ENCODE measurements around the gene ATG16L1. TPM values are rescaled to one million over a fixed set of nuclear protein-coding genes. Genes with fewer than 3 reads are reported as not detected.

ATG16L1 gene
- polyA plus RNA-seq, 3 donors = 22.2 to 23.6 (median 22.3) TPM

DNA sequence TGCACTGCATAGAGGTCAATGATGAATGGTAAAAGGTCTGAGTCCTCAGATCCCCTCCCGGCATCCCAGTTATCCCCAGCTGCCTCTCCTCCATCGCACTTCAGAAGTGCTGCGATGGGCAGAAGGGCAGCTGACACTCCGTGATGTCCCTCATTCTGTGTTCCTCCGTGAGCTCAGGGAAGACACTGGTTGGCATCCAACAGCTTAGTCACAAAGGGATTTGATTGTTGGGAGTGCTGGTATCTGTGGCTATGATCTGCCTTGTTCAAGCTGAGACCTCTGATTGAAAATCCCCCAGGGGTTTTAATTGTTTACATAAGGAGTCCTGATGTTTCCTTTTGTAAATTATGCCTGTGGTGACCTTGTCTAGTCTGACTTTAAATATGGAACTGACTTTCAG lies 37.2 kb downstream of the ATG16L1 start:
- DNase-seq (ENCODE audit: low read depth in 3 of 3, low spot score in 2 of 3) = no peak

DNA sequence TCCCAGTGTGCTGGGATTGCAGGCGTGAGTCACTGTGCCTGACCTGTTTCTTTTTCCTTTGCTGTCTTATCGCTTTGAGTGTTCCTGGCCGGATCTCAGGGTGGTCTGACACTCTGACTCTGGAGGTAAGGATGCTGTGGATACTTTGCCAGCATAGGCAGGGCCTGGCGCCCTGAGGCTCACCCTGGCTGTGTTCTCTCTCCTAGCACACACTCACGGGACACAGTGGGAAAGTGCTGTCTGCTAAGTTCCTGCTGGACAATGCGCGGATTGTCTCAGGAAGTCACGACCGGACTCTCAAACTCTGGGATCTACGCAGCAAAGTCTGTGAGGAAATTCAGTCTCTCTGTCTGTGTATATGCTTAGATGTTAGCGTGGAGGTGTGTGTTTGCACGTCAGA lies 38.2 kb downstream of the ATG16L1 start:
- DNase-seq (ENCODE audit: low read depth in 3 of 3, low spot score in 2 of 3) = no peak

DNA sequence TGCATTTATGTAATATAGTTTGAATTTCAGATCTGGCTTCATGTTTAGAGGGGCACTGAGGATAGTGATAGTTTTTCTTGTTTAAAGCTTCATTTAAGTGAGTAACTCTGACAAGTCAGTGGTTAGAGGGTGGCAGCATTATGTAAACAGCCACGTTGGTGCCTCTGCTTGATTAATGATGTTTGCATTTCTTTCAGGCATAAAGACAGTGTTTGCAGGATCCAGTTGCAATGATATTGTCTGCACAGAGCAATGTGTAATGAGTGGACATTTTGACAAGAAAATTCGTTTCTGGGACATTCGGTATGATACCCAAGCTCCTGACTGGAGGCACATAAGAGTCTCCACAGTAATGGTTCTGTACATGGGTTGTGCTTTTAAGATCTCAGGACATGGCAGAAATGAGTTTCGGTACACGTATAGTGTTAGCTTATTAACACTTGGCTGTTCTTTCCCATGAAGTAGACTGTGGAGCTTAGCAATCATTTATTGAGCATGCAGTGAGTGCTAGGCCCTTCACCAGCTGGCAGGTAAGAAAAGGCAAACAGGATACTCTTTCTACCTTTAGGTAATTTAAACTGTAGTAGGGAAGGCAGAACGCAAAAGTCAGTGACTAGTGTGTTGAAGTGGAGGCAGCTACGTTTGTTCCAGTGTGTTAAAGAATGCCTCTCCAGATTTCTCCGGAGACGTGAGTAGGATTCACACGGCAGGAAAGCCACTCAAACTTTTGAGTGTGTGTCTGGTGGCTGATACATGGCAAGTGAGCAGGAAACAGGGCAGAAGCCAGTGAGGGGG lies 38.8 kb downstream of the ATG16L1 start:
- no peak for DNase-seq (ENCODE audit: low read depth in 3 of 3, low spot score in 2 of 3)

DNA sequence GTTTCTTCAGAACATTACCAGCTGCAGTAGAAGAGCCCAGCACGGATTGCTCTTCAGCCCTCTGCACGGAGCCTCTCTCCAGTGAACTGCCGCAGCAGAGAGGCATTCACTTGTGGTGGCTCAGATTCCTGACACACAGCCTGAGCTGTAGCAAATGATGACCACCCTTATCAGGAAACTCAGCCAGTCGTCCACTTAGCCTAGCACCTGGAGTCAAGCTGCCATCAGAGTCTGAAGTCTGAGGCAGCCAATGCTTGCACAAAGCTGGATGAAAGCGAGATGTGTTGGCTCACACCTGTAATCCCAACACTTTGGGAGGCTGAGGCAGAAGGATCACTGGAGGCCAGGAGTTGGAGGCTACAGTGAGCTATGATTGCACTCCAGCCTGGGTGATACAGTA lies 44.4 kb downstream of the ATG16L1 start:
- DNase-seq (ENCODE audit: low read depth in 3 of 3, low spot score in 2 of 3) = no peak

DNA sequence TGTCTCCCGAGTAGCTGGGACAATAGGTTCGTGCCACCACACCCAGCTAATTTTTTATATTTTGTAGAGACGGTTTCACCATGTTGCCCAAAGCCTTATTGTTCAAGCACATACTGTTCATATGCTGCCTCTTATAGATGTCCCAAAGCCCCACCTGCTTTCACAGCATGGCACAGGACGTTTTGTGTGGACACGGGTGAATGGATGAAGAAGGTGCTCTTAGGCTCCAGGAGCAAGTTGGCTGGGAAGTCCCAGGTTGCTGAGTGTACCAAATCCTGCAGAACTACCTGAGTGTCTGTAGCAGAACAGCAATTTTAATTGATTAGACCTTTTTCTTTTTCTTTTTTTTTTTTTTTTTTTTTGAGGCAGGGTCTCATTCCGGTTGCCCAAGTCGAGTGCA lies 45.6 kb downstream of the ATG16L1 start:
- DNase-seq (ENCODE audit: low read depth in 3 of 3, low spot score in 2 of 3) = no peak

DNA sequence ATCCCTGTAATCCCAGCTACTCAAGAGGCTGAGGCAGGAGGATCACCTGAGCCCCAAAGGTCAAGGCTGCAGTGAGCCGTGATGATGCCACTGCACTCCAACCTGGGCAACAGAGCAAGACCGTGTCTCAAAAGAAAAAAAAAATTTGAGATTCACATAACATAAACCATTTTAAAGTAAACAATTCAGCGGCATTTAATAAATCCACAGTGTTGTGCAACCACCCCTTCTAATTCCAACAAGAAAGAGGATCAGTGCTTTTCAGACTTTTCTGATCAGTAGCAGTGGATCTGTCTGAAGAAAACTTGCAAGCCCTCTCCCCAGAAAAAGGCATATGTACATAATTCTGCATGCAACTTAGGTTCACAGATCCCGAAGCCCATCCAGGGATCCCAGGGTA lies 48.9 kb downstream of the ATG16L1 start:
- DNase-seq (ENCODE audit: low read depth in 3 of 3, low spot score in 2 of 3) = no peak

DNA sequence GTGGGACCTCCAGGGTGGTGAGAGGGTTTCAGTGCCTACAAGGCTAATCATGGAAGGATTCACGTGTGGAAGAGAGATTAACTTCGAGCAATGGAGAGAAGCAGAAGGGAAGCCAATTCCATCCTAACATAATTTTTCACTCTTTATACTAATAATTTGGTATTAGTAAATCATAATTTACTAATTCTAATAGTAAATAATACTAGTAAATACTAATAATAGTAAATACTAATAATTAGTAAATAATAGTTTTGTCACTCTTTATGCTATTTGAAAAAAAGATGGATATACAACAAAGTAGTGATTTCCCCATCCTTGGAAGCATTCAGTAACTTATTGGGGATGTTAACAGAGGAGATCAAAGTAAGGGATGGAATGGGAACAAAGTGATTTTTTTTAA lies 49.8 kb downstream of the ATG16L1 start:
- DNase-seq (ENCODE audit: low read depth in 3 of 3, low spot score in 2 of 3) = no peak

DNA sequence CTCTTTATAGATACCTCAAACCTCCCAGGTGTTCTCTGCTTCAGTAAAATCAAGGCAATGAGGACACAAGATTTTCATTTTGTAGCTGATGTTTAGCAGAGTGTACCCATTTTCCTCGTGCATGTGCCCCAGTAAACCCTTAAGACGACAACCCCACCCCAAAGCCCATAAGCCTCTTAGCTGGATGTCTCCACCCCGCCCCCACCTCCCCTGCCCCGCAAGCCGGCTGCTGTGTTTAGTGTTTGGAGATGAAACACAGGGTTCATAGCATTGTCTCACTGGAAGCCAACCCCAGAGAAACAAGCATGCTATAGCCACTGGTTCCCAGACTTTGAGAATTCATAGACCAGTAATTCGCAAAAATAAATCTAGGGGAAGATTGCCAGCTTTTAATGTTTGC lies 50.3 kb downstream of the ATG16L1 start:
- no peak for DNase-seq (ENCODE audit: low read depth in 3 of 3, low spot score in 2 of 3)

DNA sequence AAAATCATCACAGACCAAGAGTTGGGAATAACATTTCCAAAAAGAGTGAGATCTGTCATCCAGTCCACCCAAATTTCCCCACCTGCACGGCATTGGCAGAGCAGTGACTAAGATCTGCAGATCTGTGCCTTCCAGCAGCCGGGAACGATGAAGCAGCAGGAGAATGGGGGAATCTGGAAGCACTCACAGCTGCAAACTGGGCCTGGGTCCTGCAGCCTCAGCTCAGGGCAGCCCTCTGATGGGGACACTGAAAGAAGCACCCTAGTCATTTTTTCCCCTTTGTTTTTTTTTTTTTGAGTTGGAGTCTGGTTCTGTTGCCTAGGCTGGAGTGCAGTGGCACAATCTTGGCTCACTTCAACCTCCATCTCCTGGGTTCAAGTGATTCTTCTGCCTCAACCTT lies 51.8 kb downstream of the ATG16L1 start:
- DNase-seq (ENCODE audit: low read depth in 3 of 3, low spot score in 2 of 3) = no peak

DNA sequence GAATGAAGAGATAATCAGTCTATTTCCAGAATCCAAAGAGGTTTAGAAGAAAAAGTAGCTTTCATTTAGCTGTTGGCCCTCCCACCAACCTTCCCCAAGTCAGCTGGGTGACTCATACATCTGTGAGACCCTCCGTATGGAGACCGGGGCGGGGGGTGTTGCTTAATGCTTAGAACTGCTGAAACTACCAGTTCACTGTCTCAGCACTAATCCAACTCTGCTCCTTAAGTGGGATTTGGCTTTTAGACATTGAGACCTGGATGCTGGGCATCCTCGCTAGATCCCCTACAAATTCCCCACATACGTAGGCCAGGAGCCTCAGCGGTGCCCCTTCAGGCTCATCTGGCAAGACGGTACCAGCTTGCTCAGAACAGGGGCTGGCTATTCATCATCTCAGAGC lies 56.1 kb downstream of the ATG16L1 start, which contains the start of gene SAG:
Gene SAG, plus strand, starts transcription at position 252 of the 400 bp plus-strand sequence. CDS start 1,374 bp downstream, outside the sequence.
- no peak for DNase-seq (ENCODE audit: low read depth in 3 of 3, low spot score in 2 of 3)

DNA sequence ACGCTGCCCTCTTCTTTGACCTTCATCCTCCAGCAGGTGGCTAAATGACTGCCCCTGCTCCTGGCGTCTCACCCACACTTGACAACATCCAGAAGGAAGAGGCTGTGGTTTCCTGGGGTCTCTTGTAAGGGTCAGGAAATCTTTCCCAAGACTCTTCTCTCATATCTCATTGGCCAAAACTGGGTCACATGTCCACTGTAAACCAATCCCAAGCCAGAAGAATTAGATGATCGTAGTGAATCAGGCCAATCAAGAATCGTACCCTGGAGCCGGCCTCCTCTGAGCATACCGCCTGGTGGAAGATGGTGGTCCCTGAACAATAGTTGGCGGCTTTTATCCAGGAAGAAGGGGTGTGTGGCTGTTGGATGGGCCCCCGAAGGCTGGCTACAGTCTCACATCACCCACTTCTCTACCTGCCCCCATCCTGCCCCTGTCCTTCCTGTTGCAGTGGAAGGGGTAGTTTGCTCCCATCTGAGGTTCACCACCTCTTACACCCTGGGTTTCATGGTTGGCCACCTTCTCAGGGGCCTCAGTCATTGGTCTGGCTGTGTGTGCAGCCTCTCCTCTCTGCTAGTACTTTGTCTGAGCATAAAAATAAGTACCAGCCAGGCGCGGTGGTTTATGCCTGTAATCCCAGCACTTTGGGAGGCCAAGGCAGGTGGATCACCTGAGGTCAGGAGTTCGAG lies 59.9 kb downstream of the ATG16L1 start:
- DNase-seq (ENCODE audit: low read depth in 3 of 3, low spot score in 2 of 3) = no peak

DNA sequence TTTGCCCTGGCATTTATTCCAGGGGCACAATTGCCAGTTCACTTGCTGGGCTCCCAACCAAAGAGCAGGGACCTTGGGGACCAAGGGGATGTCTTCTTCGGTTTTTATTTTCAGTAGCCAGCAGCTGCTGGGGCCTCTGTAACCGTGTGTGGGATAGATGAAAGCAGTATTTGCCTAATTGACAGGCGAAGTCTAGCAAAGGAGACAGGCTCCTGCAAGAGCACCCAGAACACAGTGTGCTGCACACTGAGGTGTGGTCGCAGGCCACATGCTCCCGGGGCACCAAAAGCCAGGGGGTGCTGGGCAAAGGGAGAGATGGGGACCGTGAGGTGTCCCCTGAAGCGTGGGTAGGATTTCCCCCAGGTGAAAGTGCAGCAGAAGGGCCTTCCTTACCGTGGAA lies 61.4 kb downstream of the ATG16L1 start:
- DNase-seq (ENCODE audit: low read depth in 3 of 3, low spot score in 2 of 3) = no peak

DNA sequence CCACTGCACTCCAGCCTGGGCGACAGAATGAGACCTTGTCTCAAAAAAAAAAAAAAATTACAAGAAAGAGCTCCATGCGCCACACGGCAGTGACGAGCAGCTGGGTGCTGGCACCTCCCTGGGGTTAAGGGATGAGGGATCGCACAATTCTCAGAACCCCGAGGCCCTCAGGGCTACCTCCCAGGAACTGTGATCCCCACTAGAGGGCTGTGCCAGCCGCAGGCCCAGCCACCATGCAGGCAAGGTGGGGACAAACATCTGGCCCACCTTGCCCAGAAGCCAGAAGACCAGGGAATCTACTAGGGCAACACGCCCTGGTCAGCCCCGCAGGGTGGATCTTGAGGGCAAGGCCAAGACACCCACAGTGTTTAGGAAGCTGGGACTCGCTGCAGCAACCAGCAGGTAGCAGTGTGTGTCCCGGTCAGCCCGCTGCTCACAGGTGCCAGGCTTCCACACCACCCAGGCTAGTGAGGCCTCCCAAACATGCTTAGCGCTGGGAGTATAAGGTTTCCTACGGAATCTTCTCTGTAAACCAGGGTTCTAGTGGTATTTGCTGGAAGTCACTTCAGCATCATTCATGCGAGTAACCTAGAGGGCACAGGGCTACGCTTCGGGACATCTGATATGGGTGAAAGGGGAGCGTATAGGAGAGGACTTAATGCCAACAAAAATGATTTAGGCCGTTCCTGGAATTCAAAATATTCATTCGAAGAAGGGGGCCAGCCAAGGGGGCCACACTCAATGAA lies 62.9 kb downstream of the ATG16L1 start:
- no peak for DNase-seq (ENCODE audit: low read depth in 3 of 3, low spot score in 2 of 3)

DNA sequence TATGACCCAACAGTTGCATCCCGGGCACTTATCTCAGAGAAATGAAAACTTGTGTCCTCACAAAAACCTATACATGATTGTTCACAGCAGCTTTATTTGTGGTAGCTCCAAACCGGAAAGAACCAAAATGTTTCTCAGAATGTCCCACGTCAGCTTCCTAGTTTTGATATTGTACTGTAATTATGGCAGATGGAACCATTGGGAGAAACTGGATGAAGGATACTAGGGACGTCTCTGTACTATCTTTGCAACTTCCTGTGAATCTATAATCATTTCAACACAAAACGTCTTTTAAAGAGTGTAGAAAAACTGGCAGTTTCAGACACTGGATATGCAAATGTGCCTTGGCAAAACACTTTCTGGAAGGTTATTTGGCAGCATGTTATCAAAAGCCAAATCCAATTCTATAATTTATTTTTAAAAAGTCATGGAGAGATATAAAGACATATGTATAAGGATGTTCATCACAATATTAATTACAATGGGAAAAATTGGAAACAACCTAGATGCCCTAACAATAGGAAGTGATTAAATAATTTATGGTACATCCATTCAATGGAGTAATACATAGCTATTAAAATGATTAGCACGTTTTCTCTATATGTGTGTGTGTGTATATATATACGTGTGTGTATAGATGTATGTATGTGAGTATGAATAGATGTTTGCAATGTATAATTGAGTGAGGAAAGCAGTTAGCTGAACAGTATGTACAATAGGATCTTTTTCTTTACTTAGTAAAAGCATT lies 65.9 kb downstream of the ATG16L1 start:
- no peak for DNase-seq (ENCODE audit: low read depth in 3 of 3, low spot score in 2 of 3)

DNA sequence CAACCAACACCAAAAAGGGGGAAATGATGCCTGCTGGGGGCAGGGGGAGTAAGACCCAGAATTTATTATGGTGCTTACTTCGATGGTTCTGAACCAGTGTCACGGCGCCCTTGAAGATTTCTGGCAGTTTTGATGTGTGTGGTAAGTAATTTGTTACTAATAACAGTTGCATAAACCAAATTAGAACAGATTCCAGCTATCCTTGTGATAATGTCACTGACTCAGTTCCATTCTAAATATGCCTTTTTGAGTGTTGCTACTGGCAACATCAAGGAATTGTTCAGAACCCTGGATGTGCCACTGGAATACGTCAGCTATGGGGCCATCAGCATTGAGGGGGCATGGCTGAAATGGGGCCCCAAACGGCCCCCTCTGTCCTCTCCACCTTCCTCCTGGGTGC lies 67.8 kb downstream of the ATG16L1 start:
- DNase-seq (ENCODE audit: low read depth in 3 of 3, low spot score in 2 of 3) = no peak

DNA sequence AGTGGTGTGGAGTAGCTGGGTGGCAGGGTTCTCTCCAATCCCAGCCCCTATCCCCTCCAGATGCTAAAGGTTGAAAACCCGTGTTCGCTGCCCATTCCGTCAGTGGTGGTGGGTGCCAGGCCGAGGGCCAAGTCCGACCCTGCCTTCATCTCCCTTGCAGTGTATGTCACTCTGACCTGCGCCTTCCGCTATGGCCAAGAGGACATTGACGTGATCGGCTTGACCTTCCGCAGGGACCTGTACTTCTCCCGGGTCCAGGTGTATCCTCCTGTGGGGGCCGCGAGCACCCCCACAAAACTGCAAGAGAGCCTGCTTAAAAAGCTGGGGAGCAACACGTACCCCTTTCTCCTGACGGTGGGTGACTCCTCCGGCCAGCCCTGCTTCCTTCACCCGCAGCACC lies 69.0 kb downstream of the ATG16L1 start:
- no peak for DNase-seq (ENCODE audit: low read depth in 3 of 3, low spot score in 2 of 3)

DNA sequence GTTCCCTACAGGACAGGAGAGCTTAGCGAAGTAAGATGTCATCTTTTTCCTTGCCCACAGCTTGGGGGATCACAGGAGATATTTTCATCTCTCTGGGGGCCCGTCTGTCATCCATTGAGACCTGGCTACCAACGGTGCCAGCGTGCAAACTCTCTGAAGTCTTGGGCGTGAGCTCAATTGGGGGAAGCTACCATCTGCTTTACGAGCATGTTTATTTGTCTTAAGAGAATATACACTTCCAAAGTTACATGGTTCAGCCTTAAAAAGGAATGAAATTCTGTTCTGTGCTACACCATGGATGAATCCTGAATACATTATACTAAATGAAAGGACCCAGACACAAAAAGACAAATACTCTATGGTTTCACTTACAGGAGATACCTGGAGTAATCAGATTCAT lies 69.7 kb downstream of the ATG16L1 start:
- no peak for DNase-seq (ENCODE audit: low read depth in 3 of 3, low spot score in 2 of 3)

DNA sequence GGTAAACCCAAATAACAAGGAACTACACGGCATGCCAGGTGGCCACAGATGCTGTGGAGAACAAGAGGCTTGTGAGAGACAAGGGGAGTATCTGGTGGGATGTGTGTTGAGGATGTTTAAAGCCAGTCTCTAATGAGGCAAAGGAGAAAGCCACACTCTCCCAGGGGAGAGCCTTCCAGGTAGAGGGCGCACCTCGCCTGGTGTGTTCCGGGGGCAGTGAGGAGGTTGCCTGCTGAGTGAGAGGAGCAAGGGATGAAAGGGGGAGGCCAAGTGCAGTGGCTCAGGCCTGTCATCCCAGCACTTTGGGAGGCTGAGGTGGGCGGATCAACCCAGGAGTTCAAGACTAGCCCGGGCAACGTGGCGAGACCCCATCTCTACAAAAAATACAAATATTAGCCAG lies 72.4 kb downstream of the ATG16L1 start:
- DNase-seq (ENCODE audit: low read depth in 3 of 3, low spot score in 2 of 3) = no peak

DNA sequence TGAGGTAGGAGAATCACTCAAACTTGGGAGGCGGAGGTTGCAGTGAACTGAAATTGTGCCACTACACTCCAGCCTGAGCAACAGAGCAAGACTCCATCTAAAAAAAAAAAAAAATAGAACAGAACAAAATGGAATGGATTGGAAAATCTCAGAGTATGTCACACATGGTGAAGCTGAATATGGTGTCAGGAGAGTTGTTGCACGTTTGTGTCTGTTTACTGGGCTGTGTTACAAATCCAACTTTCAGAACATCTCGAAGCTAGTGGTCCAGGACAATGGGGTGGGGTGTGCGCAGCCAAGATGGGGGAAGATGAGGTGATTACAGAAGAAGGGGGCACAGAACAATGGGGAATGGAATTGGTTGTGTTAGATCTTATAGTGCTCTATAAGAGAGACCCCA lies 73.8 kb downstream of the ATG16L1 start:
- DNase-seq (ENCODE audit: low read depth in 3 of 3, low spot score in 2 of 3) = no peak

DNA sequence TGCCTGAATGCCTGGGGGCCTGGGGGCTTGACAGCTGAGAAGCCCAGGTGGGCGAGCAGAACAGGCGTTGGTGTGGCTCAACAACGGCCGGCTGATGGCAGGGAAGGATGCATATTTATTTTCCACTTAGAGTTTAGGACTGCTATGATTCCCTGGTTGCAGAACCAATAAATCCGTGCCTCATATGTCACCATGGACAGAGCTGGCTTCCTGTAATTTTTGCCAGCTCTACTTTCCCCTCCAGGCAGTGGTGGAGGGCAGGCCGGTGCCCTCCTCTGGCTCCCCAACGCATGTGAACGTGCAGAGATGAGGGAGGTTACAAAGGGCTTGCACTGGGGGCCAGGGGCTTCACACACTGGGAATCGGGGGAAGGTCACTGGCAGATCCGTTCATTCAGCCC lies 74.3 kb downstream of the ATG16L1 start:
- DNase-seq (ENCODE audit: low read depth in 3 of 3, low spot score in 2 of 3) = no peak

DNA sequence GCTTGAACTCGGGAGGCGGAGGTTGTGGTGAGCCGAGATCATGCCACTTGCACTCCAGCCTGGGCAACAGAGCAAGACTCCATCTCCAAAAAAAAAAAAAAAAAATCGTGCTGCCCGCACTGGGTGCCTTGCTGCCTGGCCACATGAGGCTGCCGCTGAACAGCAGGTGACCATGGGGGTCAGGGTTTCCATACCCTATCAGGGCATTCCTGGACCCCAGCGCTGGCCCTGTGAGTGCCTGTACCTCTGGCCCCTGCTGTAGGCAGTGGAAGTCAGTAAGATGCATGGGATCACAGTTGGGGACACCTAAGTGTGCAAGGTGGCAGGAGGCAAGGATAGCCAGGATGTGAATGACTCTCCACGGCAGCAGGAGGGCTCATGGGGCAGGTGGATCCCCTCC lies 75.0 kb downstream of the ATG16L1 start:
- DNase-seq (ENCODE audit: low read depth in 3 of 3, low spot score in 2 of 3) = no peak

Data from right renal cortex interstitium (tissue), 3 donors.